Neural cell (in vitro differentiated cells): ENCODE results near the gene LYZ. TPM values are rescaled to one million over a fixed set of nuclear protein-coding genes. Genes with fewer than 3 reads are reported as not detected.

Experiments used
- H2AFZ ChIP-seq: fragments of 200-600, 300-800 bp; sonication (generic), shearing (Covaris generic); 2 replicates; pipeline ENCODE4 v1.6.0; 2014; ENCODE audit warnings: low read depth, mild to moderate bottlenecking, antibody characterized with exemption, low read length, moderate library complexity
- H3F3A ChIP-seq: fragments of 200-600 bp; shearing (Covaris generic); 2 replicates; pipeline ENCODE4 v1.6.1; 2016; ENCODE audit warnings: mild to moderate bottlenecking, moderate library complexity, mixed read lengths, antibody characterized with exemption, low read length; ENCODE audit not compliant: insufficient read depth, poor library complexity, severe bottlenecking
- H3K27ac ChIP-seq: fragments of 200-600, 300-800 bp; sonication (generic), shearing (Covaris generic); 2 replicates; pipeline ENCODE4 v1.5.1; 2014; ENCODE audit warnings: mild to moderate bottlenecking, low read length, moderate library complexity
- H3K27me3 ChIP-seq: fragments of 300-800, 200-600 bp; sonication (generic), shearing (Covaris generic); 2 replicates; pipeline ENCODE4 v1.6.0; 2014; ENCODE audit warnings: mild to moderate bottlenecking, low read depth, low read length, moderate library complexity; ENCODE audit not compliant: insufficient read depth
- H3K36me3 ChIP-seq: fragments of 300-800, 200-600 bp; sonication (generic), shearing (Covaris generic); 2 replicates; pipeline ENCODE4 v1.5.1; 2014; ENCODE audit warnings: mild to moderate bottlenecking, antibody characterized with exemption, low read length, moderate library complexity; ENCODE audit not compliant: insufficient read depth
- H3K4me2 ChIP-seq: fragments of 300-800, 200-600 bp; sonication (generic), shearing (Covaris generic); 2 replicates; pipeline ENCODE4 v1.6.0; 2014; ENCODE audit warnings: mild to moderate bottlenecking, low read length
- H3K4me3 ChIP-seq: fragments of 300-800, 200-600 bp; sonication (generic), shearing (Covaris generic); 2 replicates; pipeline ENCODE4 v1.5.1; 2014; ENCODE audit warnings: mild to moderate bottlenecking, low read length, moderate library complexity
- H3K79me2 ChIP-seq: fragments of 200-600 bp; shearing (Covaris generic); replicated peaks from 2 replicates; pipeline ENCODE4 v1.6.0; 2014; ENCODE audit warnings: mild to moderate bottlenecking, low read length, moderate library complexity; ENCODE audit not compliant: insufficient read depth
- H3K9ac ChIP-seq: fragments of 300-800, 200-600 bp; sonication (generic), shearing (Covaris generic); 2 replicates; pipeline ENCODE4 v1.6.1; 2016; ENCODE audit warnings: mild to moderate bottlenecking, low read length, mixed read lengths
- H3K9me2 ChIP-seq: fragments of 200-600 bp; shearing (Covaris generic); 2 replicates; pipeline ENCODE4 v1.6.1; 2016; ENCODE audit warnings: mild to moderate bottlenecking, low read length, mixed read lengths; ENCODE audit not compliant: insufficient read depth
- H3K9me3 ChIP-seq: fragments of 200-600, 300-800 bp; sonication (generic), shearing (Covaris generic); 2 replicates; pipeline ENCODE4 v1.6.1; 2016; ENCODE audit warnings: mild to moderate bottlenecking, mixed run types, low read length, moderate library complexity, mixed read lengths
- H4K20me1 ChIP-seq: fragments of 200-600 bp; shearing (Covaris generic); 2 replicates; pipeline ENCODE4 v1.6.1; 2016; ENCODE audit warnings: mild to moderate bottlenecking, mixed run types; ENCODE audit not compliant: insufficient read depth
- EP300 ChIP-seq: fragments of 450-650 bp; conservative IDR thresholded peaks from 2 replicates; pipeline ENCODE4 v1.6.1; 2014; ENCODE audit warnings: antibody characterized with exemption, mild to moderate bottlenecking, moderate library complexity; ENCODE audit not compliant: poor library complexity, severe bottlenecking
- EZH2 ChIP-seq: fragments of 200-600, 300-800 bp; shearing (Covaris generic), sonication (generic); IDR thresholded peaks from 2 replicates; pipeline ENCODE4 v1.6.1; 2014; ENCODE audit warnings: antibody characterized with exemption, low read length, borderline replicate concordance, mild to moderate bottlenecking; ENCODE audit not compliant: insufficient read depth, poor library complexity, severe bottlenecking
- MXI1 ChIP-seq: fragments of 450-650 bp; conservative IDR thresholded peaks from 2 replicates; pipeline ENCODE4 v1.6.1; 2014; ENCODE audit warnings: antibody characterized with exemption, mild to moderate bottlenecking; ENCODE audit not compliant: poor library complexity, severe bottlenecking
- POLR2AphosphoS5 ChIP-seq: IDR thresholded peaks from 2 replicates; pipeline ENCODE4 v1.6.1; 2012
- RAD21 ChIP-seq: fragments of 450-650 bp; conservative IDR thresholded peaks from 2 replicates; pipeline ENCODE4 v1.6.1; 2014; ENCODE audit warnings: antibody characterized with exemption, mild to moderate bottlenecking, moderate library complexity
- SMC3 ChIP-seq: fragments of 450-650 bp; conservative IDR thresholded peaks from 2 replicates; pipeline ENCODE4 v1.6.1; 2014; ENCODE audit warnings: antibody characterized with exemption, mild to moderate bottlenecking, moderate library complexity; ENCODE audit not compliant: poor library complexity
- TAF1 ChIP-seq: IDR thresholded peaks from 2 replicates; pipeline ENCODE4 v1.6.1; 2012; ENCODE audit warnings: low read depth
- polyA plus RNA-seq: library from polyadenylated mRNA; depleted of rRNA; stranded (reverse); fragments of >200 nt; gene quantifications from 2 replicates; pipeline ENCODE4 v1.2.3, GENCODE V29; 2014
- TF ChIP-seq, protein P1 (sequence below): IDR thresholded peaks from 2 replicates; pipeline ENCODE4 v1.6.1; 2012; ENCODE audit warnings: borderline replicate concordance
- TF ChIP-seq, protein P2 (sequence below): fragments of 450-650 bp; IDR thresholded peaks from 2 replicates; pipeline ENCODE4 v1.5.1; 2014; ENCODE audit warnings: antibody characterized with exemption, mild to moderate bottlenecking, moderate library complexity; ENCODE audit not compliant: poor library complexity, severe bottlenecking

Gene LYZ
- polyA plus RNA-seq, 1 donor from 2014 or later, result 0.20 TPM

DNA sequence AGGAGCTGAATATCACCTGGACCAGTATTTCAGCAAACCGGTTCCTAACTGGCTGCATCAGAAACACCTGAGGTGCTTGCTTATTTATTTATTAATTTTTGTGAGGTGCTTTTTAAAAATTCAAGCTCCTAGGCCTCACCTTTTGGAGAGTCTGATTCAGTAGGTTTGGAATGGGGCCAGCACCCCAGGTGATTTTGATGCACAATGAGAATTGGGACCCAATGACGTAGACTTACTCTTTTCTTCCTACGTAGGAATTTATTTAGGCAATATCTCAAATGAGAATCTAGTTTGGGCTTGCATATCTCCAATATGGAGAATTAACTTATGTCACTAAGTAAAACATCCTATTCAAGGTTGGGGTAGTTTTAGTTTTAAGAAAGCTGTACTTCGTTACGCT is 18.6 kb downstream of the LYZ start:
- Histone ChIP-seq H3K36me3 (peaks cover 12% of the 10 kb centered on the region), H3K9me2 (no peaks in the 10 kb centered on the region), H3K4me2 (no peak overlapping the region), H3K4me3 (no peak overlapping the region), H3K27ac (no peak overlapping the region), H3K9me3 (no peaks in the 10 kb centered on the region), H3K27me3 (no peaks in the 10 kb centered on the region), H2AFZ (no peak overlapping the region), H3F3A (no peaks in the 10 kb centered on the region), H3K79me2 (peaks cover 18% of the 10 kb centered on the region), H3K9ac (no peak overlapping the region), H4K20me1 (no peaks in the 10 kb centered on the region)
- no peak for TF ChIP-seq EZH2
- no peak for TF ChIP-seq RAD21
- no peak for TF ChIP-seq SMC3
- TF ChIP-seq TAF1, result no peak

DNA sequence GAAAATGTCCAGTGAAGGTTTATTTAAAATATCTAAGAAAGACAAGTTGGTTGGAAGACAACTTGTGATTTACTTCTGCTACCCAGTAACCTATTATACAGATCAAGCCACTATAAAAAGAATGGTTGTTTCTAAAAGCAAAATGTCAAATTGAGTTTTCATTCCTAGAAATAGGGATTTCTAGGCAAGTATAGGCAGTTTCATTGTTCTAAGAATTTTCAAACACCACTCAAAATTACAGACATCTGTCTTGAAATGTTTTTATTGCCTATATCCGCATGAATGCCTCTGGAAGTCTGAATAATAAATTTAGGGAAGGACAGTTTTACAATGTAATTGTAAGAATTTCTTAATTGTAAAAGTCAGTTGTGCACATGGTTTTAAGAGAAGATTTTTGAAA is 20.0 kb downstream of the LYZ start:
- H3K9ac ChIP-seq, result no peak overlapping the region
- TF ChIP-seq MXI1 (no peak), TAF1 (no peak), RAD21 (no peak)
- TF ChIP-seq, protein P1, sequence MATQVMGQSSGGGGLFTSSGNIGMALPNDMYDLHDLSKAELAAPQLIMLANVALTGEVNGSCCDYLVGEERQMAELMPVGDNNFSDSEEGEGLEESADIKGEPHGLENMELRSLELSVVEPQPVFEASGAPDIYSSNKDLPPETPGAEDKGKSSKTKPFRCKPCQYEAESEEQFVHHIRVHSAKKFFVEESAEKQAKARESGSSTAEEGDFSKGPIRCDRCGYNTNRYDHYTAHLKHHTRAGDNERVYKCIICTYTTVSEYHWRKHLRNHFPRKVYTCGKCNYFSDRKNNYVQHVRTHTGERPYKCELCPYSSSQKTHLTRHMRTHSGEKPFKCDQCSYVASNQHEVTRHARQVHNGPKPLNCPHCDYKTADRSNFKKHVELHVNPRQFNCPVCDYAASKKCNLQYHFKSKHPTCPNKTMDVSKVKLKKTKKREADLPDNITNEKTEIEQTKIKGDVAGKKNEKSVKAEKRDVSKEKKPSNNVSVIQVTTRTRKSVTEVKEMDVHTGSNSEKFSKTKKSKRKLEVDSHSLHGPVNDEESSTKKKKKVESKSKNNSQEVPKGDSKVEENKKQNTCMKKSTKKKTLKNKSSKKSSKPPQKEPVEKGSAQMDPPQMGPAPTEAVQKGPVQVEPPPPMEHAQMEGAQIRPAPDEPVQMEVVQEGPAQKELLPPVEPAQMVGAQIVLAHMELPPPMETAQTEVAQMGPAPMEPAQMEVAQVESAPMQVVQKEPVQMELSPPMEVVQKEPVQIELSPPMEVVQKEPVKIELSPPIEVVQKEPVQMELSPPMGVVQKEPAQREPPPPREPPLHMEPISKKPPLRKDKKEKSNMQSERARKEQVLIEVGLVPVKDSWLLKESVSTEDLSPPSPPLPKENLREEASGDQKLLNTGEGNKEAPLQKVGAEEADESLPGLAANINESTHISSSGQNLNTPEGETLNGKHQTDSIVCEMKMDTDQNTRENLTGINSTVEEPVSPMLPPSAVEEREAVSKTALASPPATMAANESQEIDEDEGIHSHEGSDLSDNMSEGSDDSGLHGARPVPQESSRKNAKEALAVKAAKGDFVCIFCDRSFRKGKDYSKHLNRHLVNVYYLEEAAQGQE, result no peak
- H3K4me2 ChIP-seq, result no peak overlapping the region
- H3K4me3 ChIP-seq, result no peak overlapping the region
- H3K36me3 ChIP-seq, result peaks cover 17% of the 10 kb centered on the region
- H3K27ac ChIP-seq, result no peak overlapping the region
- no peaks in the 10 kb centered on the region for H3F3A ChIP-seq
- H4K20me1 ChIP-seq, result no peaks in the 10 kb centered on the region
- H3K79me2 ChIP-seq, result peaks cover 11% of the 10 kb centered on the region
- H2AFZ ChIP-seq, result no peak overlapping the region
- H3K27me3 ChIP-seq, result no peaks in the 10 kb centered on the region
- no peaks in the 10 kb centered on the region for H3K9me3 ChIP-seq
- no peaks in the 10 kb centered on the region for H3K9me2 ChIP-seq

DNA sequence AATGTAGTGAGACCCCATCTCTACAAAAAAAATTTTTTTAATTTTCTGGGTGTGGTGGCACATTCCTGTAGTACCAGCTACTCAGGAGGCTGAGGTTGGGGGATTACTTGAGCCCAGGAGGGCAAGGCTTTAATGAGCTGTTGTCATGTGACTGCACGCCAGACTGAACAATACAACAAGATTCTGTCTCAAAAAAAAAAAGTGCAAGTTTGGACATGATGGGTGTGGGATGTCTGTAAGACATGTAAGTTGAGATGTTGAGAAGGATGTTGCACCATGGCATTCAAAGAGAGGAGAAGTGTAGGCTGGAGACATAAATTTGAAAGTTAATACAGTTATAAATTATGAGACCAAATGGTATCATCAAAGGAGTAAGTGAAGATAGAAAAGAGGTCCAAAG is 34.9 kb downstream of the LYZ start:
- no peak overlapping the region for H3K27ac ChIP-seq
- H3K4me2 ChIP-seq, result no peak overlapping the region
- no peaks in the 10 kb centered on the region for H3F3A ChIP-seq
- no peaks in the 10 kb centered on the region for H3K79me2 ChIP-seq
- no peaks in the 10 kb centered on the region for H3K9me3 ChIP-seq
- TF ChIP-seq, protein P1, result no peak
- TF ChIP-seq POLR2AphosphoS5 (no peak), TAF1 (no peak), SMC3 (no peak), RAD21 (no peak), MXI1 (no peak), EZH2 (no peak), EP300 (no peak)
- TF ChIP-seq, protein P2, sequence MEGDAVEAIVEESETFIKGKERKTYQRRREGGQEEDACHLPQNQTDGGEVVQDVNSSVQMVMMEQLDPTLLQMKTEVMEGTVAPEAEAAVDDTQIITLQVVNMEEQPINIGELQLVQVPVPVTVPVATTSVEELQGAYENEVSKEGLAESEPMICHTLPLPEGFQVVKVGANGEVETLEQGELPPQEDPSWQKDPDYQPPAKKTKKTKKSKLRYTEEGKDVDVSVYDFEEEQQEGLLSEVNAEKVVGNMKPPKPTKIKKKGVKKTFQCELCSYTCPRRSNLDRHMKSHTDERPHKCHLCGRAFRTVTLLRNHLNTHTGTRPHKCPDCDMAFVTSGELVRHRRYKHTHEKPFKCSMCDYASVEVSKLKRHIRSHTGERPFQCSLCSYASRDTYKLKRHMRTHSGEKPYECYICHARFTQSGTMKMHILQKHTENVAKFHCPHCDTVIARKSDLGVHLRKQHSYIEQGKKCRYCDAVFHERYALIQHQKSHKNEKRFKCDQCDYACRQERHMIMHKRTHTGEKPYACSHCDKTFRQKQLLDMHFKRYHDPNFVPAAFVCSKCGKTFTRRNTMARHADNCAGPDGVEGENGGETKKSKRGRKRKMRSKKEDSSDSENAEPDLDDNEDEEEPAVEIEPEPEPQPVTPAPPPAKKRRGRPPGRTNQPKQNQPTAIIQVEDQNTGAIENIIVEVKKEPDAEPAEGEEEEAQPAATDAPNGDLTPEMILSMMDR, result no peak
- no peak overlapping the region for H3K9ac ChIP-seq
- no peaks in the 10 kb centered on the region for H3K27me3 ChIP-seq
- no peak overlapping the region for H3K4me3 ChIP-seq
- no peaks in the 10 kb centered on the region for H4K20me1 ChIP-seq
- no peaks in the 10 kb centered on the region for H3K36me3 ChIP-seq
- no peak overlapping the region for H2AFZ ChIP-seq
- no peaks in the 10 kb centered on the region for H3K9me2 ChIP-seq
